Gastroesophageal sphincter (tissue), 4 donors: ENCODE results near the gene EXOC4. TPM values are rescaled to one million over a fixed set of nuclear protein-coding genes. Genes with fewer than 3 reads are reported as not detected.

ENCODE experiments used
- ATAC-seq: fragments of 150-250 bp; one replicate; pipeline ENCODE4 v1.9.1; 2016; ENCODE audit warnings: mild to moderate bottlenecking, moderate library complexity
- H3K27ac ChIP-seq, 4 donors: fragments of 200-600 bp; sonication (generic) in 3 of 4; 1 replicate in 3 of 4; 2 replicates in 1 of 4; pipeline ENCODE4 v1.5.1; 2016 to 2019
- H3K27me3 ChIP-seq: fragments of 200-600 bp; sonication (generic); one replicate; pipeline ENCODE4 v1.5.1; 2019
- H3K36me3 ChIP-seq, 2 donors: fragments of 200-600 bp; sonication (generic); one replicate each; pipeline ENCODE4 v1.5.1; 2019; ENCODE audit warnings: control low read depth in 1 of 2
- H3K4me1 ChIP-seq, 3 donors: fragments of 200-600 bp; sonication (generic); 1 replicate in 2 of 3; 2 replicates in 1 of 3; pipeline ENCODE4 v1.5.1; 2016 to 2019; ENCODE audit warnings: control low read depth in 2 of 3
- H3K4me3 ChIP-seq, 2 donors: fragments of 200-600 bp; sonication (generic); one replicate each; pipeline ENCODE4 v1.5.1; 2019; ENCODE audit warnings: mild to moderate bottlenecking in 1 of 2, moderate library complexity in 1 of 2
- H3K9me3 ChIP-seq, 3 donors: fragments of 200-600 bp; sonication (generic); one replicate each; pipeline ENCODE4 v1.5.1; 2017 to 2019; ENCODE audit warnings: control low read depth in 2 of 3
- CTCF ChIP-seq, 4 experiments: fragments of 200-600 bp in 2 of 4; fragments of 450-650 bp in 2 of 4; sonication (generic) in 1 of 4; IDR thresholded peaks; one replicate each; pipeline ENCODE4 v1.5.1; 2017 to 2019; ENCODE audit warnings: antibody characterized with exemption in 4 of 4, mild to moderate bottlenecking in 2 of 4, moderate library complexity in 2 of 4
- EP300 ChIP-seq: sonication (generic); formaldehyde crosslinking; IDR thresholded peaks from one replicate; pipeline ENCODE4 v1.6.1; 2017; ENCODE audit warnings: antibody characterized with exemption, mild to moderate bottlenecking
- POLR2A ChIP-seq, 2 donors: fragments of 450-650 bp; IDR thresholded peaks; one replicate each; pipeline ENCODE4 v1.6.1; 2017; ENCODE audit warnings: antibody characterized with exemption in 2 of 2, mild to moderate bottlenecking in 2 of 2, moderate library complexity in 1 of 2
- POLR2AphosphoS5 ChIP-seq: sonication (generic); formaldehyde crosslinking; IDR thresholded peaks from one replicate; pipeline ENCODE4 v1.6.1; 2017; ENCODE audit warnings: antibody characterized with exemption
- WGBS, 2 donors: methylation state at CpG; one replicate each; pipeline ENCODE4 v1.1.5; 2018; ENCODE audit warnings: low coverage in 1 of 2; 5-methylcytosine and 5-hydroxymethylcytosine counted together
- total RNA-seq, 4 donors: library from RNA; depleted of rRNA; stranded (reverse); fragments of >200 nt; gene quantifications; one replicate each; pipeline ENCODE4 v1.1.0, GENCODE V29; 2016

EXOC4 gene
- total RNA-seq, 4 donors from 2014 or later, result 46.3 to 85.8 (median 51.9) TPM

- WGBS, 2 donors, result 77 to 78% methylated on average over 3 to 4 of the region's 4 CpGs
- H3K27ac ChIP-seq, result no peak overlapping the region
Observed at GRCh38 chr7:133606991-133607390, 354.1 kb downstream of the EXOC4 start.

GRCh38 chr7:133609806-133610205, 356.9 kb downstream of the EXOC4 start:
- H3K27me3 ChIP-seq, result no peaks in the 10 kb centered on the region
- H3K4me3 ChIP-seq, result no peak overlapping the region
- no peak overlapping the region for H3K27ac ChIP-seq
- WGBS, 2 donors, result 80 to 100% methylated on average over 1 of the region's 1 CpG
- no peak for TF ChIP-seq EP300
- H3K36me3 ChIP-seq, result no peaks in the 10 kb centered on the region
- ATAC-seq, result no peak
- H3K9me3 ChIP-seq, result no peaks in the 10 kb centered on the region
- H3K4me1 ChIP-seq, result no peaks in the 10 kb centered on the region

More at GRCh38 chr7:133606991-133607390, 354.1 kb downstream of the EXOC4 start:
- TF ChIP-seq CTCF (IDR thresholded peaks at IDR 0.05) (no peak), EP300 (no peak), POLR2AphosphoS5 (no peak), POLR2A (IDR thresholded peaks at IDR 0.05) (no peak)
- no peak for ATAC-seq
- Histone ChIP-seq H3K4me1 (peaks cover 0 to 3% (median 0%) of the 10 kb centered on the region in 3 donors), H3K27me3 (no peaks in the 10 kb centered on the region), H3K36me3 (no peaks in the 10 kb centered on the region), H3K4me3 (no peak overlapping the region), H3K9me3 (no peaks in the 10 kb centered on the region)

- Histone ChIP-seq H3K27me3 (no peaks in the 10 kb centered on the region), H3K36me3 (no peaks in the 10 kb centered on the region), H3K27ac (no peak overlapping the region), H3K4me3 (no peak overlapping the region), H3K9me3 (no peaks in the 10 kb centered on the region), H3K4me1 (no peaks in the 10 kb centered on the region)
- no peak for ATAC-seq
- TF ChIP-seq POLR2AphosphoS5 (no peak), POLR2A (IDR thresholded peaks at IDR 0.05) (no peak), CTCF (IDR thresholded peaks at IDR 0.05) (no peak), EP300 (no peak)
Observed at GRCh38 chr7:133611955-133612354, 359.1 kb downstream of the EXOC4 start.

GRCh38 chr7:133613250-133613790, 360.4 kb downstream of the EXOC4 start:
- no peaks in the 10 kb centered on the region for H3K27me3 ChIP-seq
- no peak for TF ChIP-seq POLR2AphosphoS5
- no peak for TF ChIP-seq EP300
- TF ChIP-seq CTCF (IDR thresholded peaks at IDR 0.05), result no peak
- no peak for TF ChIP-seq POLR2A (IDR thresholded peaks at IDR 0.05)
- H3K36me3 ChIP-seq, result no peaks in the 10 kb centered on the region
- no peaks in the 10 kb centered on the region for H3K4me1 ChIP-seq
- H3K27ac ChIP-seq, result no peak overlapping the region
- H3K9me3 ChIP-seq, result no peaks in the 10 kb centered on the region
- H3K4me3 ChIP-seq, result no peak overlapping the region
- WGBS, 2 donors, result 92 to 93% methylated on average over 8 of the region's 8 CpGs
- ATAC-seq, result no peak

- no peak for TF ChIP-seq POLR2AphosphoS5
- no peak for TF ChIP-seq POLR2A (IDR thresholded peaks at IDR 0.05)
- TF ChIP-seq EP300, result no peak
- no peak for TF ChIP-seq CTCF (IDR thresholded peaks at IDR 0.05)
- Histone ChIP-seq H3K4me3 (no peak overlapping the region), H3K27me3 (no peaks in the 10 kb centered on the region), H3K27ac (no peak overlapping the region), H3K4me1 (no peaks in the 10 kb centered on the region), H3K9me3 (no peaks in the 10 kb centered on the region), H3K36me3 (no peaks in the 10 kb centered on the region)
- no peak for ATAC-seq
- 93 to 100% methylated on average over 2 of the region's 2 CpGs for WGBS, 2 donors
Observed at GRCh38 chr7:133614251-133614650, 361.4 kb downstream of the EXOC4 start.
